Activated CD4-positive, CD25-positive, alpha-beta regulatory T cell treated with anti-CD3 and anti-CD28 coated beads, Interleukin-2, amount 50 U/mL, for 72 hours (primary cell): Measurements from ENCODE around the gene ZYG11B.
"Not testable (repeated sequence)": the region's sequence is repeated elsewhere in the genome, so short reads cannot be mapped to it uniquely, and the experiment has no call there.

ENCODE experiments used
- DNase-seq: peaks from one replicate; pipeline ENCODE4 v3.0.0; 2021

Gene ZYG11B

GRCh38 chr1:52759908-52760307 is 33.7 kb downstream of the ZYG11B start:
- no peak for DNase-seq

GRCh38 chr1:52767596-52768280 is 41.5 kb downstream of the ZYG11B start:
- no peak for DNase-seq

- DNase-seq = no peak
Measured at GRCh38 chr1:52769346-52770033, 43.2 kb downstream of the ZYG11B start.

DNA sequence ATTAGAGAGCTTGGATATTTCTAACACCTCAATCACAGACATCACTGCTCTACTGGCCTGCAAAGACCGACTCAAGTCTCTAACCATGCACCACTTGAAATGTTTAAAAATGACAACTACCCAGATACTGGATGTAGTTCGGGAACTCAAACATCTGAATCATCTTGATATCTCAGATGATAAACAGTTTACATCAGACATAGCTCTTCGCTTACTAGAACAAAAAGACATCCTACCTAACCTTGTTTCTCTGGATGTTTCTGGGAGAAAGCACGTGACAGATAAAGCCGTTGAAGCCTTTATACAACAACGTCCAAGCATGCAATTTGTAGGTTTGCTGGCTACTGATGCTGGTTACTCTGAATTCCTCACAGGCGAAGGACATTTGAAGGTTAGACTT is 45.1 kb downstream of the ZYG11B start:
- DNase-seq = no peak

- DNase-seq = no peak
Measured at GRCh38 chr1:52786148-52786547, 59.9 kb downstream of the ZYG11B start.

GRCh38 chr1:52790429-52790828 is 64.2 kb downstream of the ZYG11B start:
- DNase-seq = not testable (repeated sequence)

GRCh38 chr1:52792036-52792435 is 65.8 kb downstream of the ZYG11B start:
- no peak for DNase-seq

DNA sequence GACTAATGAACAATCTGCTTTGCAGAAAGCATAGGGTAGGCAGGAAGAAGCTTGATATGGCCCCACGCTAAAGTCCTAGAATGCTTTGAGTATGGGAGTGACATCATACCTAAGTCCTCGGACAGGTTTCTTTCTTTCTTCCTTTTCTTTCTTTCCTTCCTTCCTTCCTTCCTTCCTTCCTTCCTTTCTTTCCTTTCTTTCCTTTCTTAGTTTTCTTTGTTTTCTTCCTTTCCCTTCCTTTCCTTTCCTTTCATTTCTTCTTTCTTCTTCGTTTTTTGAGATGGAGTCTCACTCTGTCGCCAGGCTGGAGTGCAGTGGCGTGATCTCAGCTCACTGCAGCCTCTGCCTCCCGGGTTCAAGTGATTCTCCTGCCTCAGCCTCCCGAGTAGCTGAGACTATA is 67.5 kb downstream of the ZYG11B start:
- not testable (repeated sequence) for DNase-seq

GRCh38 chr1:52795464-52795863 is 69.2 kb downstream of the ZYG11B start:
- DNase-seq = no peak

DNA sequence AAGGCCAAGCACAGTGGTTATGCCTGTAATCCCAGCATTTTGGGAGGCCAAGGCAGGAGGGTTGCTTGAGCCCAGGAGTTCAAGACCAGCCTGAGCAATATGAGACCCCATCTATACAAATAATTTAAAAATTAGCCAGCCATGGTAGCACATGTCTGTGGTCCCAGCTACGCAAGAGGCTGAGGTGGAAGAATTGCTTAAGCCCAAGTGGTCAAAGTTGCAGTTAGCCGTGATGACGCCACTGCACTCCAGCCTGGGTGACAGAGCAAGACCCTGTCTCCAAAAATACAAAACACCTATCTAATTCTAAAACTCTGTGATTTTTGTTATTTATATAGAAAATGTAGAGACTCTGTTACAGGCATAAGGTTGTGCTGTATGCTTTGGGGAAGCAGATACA is 72.1 kb downstream of the ZYG11B start:
- DNase-seq = no peak

- no peak for DNase-seq
Measured at GRCh38 chr1:52801011-52801410, 74.8 kb downstream of the ZYG11B start.

GRCh38 chr1:52804083-52804482 is 77.8 kb downstream of the ZYG11B start:
- DNase-seq = not testable (repeated sequence)

DNA sequence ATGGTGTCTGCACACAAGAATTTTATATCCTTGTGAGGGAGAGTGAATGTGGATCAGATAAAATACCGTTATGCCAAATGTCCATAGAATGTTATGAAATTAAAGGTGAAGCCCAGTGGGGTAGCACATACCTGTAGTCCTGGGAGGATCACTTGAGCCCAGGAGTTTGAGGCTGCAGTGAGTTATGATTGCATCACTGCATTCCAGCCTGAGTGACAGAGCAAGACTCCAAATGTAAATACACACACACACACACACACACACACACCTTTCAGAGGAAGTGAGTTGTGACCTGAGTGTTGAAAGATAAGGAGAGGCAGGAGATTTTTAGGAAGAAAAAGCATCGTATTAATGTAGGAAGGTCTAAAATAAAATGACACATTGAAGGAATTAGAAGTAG is 88.2 kb downstream of the ZYG11B start:
- DNase-seq = no peak

- DNase-seq = not testable (repeated sequence)
Measured at GRCh38 chr1:52820830-52821229, 94.6 kb downstream of the ZYG11B start.

- DNase-seq = no peak
Measured at GRCh38 chr1:52825868-52826267, 99.6 kb downstream of the ZYG11B start.

DNA sequence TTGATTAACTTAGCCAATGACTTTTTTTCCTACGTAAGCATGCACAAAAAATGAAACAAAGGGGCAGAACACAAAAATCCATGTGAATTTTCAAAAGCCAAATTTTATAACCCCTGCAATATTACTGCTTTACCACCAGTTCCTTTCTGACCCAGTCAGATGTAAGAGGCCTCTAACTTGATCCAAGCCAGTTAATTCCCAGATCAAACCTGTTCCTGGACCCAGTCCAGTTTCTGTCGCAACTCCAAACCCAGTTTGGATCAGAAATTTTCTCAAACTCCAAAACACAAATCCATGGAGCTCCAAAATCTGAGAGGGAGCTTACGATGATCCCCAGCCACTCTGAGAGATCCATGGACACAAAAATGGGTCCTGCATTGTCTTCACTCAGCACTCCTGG is 108.5 kb downstream of the ZYG11B start:
- DNase-seq = no peak

- DNase-seq = no peak
Measured at GRCh38 chr1:52836035-52836434, 109.8 kb downstream of the ZYG11B start.

DNA sequence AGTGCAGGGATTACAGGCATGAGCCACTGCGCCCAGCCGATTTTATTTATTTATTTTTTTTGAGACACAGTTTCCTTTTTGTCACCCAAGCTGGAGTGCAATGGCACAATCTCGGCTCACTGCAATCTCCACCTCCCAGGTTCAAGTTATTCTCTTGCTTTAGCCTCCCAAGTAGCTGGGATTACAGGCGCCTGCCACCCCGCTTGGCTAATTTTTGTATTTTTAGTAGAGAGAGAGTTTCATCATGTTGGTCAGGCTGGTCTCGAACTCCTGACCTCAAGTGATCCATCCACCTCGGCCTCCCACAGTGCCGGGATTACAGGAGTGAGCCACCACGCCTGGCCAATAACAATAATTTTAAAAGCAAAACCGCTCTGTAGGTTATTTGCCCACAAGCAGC is 112.9 kb downstream of the ZYG11B start:
- DNase-seq = not testable (repeated sequence)

DNA sequence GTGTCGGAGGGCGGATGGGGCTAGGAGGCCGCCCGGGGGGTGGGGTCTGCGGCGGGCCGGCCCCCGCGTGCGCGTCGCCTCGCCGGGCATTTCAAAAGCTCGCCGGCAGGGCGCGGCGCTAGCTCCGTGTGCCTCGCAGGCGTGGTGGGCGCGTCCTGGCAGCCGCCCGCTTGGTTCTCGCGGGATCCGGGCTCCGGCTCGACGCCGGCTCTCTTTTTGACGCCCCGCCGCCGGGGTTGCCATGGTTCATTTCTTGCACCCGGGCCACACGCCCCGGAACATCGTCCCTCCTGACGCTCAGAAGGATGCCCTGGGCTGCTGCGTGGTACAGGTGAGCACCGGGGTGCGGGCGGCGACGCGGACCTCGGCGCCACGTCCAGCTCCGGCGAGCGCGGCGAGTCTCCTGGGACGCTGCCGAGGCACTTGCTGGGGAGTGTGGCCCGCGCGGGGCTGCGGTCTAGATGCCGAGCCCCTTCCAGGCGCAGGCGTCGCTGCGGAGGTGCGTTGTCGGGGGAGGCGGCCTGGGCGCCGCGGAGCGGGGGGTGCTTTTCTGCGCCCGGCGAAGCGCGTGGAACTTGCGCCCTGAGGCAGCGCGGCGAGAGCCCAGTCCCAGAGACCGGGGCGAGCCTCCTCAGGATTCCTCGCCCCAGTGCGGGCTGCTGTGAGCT is 116.5 kb downstream of the ZYG11B start, which contains the start of gene ZYG11A:
Gene ZYG11A (plus strand): TSS at position 118 of the 668 bp plus-strand sequence. CDS start 124 bp downstream, at position 242.
- DNase-seq = peak; percentile 68

DNA sequence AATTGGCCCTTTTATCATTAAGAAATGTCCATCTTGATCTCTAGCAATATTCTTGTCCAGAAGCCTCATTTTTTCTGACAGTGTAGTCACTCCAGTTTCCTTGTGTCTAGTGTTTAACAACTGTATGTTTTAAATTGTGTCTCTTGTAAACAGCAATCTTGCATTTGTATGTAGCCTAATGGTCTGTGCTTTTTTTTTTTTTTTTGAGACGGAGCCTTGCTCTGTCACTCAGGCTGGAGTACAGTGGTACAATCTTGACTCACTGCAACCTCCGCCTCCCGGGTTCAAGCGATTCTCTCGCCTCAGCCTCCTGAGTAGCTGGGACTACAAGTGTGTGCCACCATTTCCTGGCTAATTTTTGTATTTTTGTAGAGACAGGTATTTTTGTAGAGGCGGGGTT is 118.9 kb downstream of the ZYG11B start:
- DNase-seq = not testable (repeated sequence)

- DNase-seq = no peak
Measured at GRCh38 chr1:52848423-52848822, 122.2 kb downstream of the ZYG11B start.

GRCh38 chr1:52850951-52851350 is 124.7 kb downstream of the ZYG11B start:
- DNase-seq = no peak

GRCh38 chr1:52852854-52853253 is 126.6 kb downstream of the ZYG11B start:
- no peak for DNase-seq

GRCh38 chr1:52855584-52855983 is 129.3 kb downstream of the ZYG11B start:
- DNase-seq = no peak
